ENCODE data around the gene HAL. TPM values are rescaled to one million over a fixed set of nuclear protein-coding genes. Genes with fewer than 3 reads are reported as not detected.

HAL gene
- total and polyA plus RNA-seq, 2 of the 8 experiments (the other 6 are each of a cell fraction or from before 2014, with no cell fraction given) = 0.12 to 0.17 TPM

GRCh38 chr12:95943330-95943842 is 52.8 kb downstream of the HAL start, which contains the start of gene AMDHD1 (continued):
- TF ChIP-seq, protein P1, sequence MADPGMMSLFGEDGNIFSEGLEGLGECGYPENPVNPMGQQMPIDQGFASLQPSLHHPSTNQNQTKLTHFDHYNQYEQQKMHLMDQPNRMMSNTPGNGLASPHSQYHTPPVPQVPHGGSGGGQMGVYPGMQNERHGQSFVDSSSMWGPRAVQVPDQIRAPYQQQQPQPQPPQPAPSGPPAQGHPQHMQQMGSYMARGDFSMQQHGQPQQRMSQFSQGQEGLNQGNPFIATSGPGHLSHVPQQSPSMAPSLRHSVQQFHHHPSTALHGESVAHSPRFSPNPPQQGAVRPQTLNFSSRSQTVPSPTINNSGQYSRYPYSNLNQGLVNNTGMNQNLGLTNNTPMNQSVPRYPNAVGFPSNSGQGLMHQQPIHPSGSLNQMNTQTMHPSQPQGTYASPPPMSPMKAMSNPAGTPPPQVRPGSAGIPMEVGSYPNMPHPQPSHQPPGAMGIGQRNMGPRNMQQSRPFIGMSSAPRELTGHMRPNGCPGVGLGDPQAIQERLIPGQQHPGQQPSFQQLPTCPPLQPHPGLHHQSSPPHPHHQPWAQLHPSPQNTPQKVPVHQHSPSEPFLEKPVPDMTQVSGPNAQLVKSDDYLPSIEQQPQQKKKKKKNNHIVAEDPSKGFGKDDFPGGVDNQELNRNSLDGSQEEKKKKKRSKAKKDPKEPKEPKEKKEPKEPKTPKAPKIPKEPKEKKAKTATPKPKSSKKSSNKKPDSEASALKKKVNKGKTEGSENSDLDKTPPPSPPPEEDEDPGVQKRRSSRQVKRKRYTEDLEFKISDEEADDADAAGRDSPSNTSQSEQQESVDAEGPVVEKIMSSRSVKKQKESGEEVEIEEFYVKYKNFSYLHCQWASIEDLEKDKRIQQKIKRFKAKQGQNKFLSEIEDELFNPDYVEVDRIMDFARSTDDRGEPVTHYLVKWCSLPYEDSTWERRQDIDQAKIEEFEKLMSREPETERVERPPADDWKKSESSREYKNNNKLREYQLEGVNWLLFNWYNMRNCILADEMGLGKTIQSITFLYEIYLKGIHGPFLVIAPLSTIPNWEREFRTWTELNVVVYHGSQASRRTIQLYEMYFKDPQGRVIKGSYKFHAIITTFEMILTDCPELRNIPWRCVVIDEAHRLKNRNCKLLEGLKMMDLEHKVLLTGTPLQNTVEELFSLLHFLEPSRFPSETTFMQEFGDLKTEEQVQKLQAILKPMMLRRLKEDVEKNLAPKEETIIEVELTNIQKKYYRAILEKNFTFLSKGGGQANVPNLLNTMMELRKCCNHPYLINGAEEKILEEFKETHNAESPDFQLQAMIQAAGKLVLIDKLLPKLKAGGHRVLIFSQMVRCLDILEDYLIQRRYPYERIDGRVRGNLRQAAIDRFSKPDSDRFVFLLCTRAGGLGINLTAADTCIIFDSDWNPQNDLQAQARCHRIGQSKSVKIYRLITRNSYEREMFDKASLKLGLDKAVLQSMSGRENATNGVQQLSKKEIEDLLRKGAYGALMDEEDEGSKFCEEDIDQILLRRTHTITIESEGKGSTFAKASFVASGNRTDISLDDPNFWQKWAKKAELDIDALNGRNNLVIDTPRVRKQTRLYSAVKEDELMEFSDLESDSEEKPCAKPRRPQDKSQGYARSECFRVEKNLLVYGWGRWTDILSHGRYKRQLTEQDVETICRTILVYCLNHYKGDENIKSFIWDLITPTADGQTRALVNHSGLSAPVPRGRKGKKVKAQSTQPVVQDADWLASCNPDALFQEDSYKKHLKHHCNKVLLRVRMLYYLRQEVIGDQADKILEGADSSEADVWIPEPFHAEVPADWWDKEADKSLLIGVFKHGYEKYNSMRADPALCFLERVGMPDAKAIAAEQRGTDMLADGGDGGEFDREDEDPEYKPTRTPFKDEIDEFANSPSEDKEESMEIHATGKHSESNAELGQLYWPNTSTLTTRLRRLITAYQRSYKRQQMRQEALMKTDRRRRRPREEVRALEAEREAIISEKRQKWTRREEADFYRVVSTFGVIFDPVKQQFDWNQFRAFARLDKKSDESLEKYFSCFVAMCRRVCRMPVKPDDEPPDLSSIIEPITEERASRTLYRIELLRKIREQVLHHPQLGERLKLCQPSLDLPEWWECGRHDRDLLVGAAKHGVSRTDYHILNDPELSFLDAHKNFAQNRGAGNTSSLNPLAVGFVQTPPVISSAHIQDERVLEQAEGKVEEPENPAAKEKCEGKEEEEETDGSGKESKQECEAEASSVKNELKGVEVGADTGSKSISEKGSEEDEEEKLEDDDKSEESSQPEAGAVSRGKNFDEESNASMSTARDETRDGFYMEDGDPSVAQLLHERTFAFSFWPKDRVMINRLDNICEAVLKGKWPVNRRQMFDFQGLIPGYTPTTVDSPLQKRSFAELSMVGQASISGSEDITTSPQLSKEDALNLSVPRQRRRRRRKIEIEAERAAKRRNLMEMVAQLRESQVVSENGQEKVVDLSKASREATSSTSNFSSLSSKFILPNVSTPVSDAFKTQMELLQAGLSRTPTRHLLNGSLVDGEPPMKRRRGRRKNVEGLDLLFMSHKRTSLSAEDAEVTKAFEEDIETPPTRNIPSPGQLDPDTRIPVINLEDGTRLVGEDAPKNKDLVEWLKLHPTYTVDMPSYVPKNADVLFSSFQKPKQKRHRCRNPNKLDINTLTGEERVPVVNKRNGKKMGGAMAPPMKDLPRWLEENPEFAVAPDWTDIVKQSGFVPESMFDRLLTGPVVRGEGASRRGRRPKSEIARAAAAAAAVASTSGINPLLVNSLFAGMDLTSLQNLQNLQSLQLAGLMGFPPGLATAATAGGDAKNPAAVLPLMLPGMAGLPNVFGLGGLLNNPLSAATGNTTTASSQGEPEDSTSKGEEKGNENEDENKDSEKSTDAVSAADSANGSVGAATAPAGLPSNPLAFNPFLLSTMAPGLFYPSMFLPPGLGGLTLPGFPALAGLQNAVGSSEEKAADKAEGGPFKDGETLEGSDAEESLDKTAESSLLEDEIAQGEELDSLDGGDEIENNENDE (IDR thresholded peaks at IDR 0.05; ENCODE audit: insufficient replicate concordance, low read length) = no peak
- peak in 1 of 3 experiments; percentile 33; a peak in 1 of 4 replicates for TF ChIP-seq CTCF (IDR thresholded peaks at IDR 0.05; ENCODE audit: control extremely low read depth in 1 of 3, insufficient read depth in 1 of 3, low read depth in 1 of 3, low read length in 3 of 3)
- TF ChIP-seq EGR1 (IDR thresholded peaks at IDR 0.05; ENCODE audit: borderline replicate concordance, low read depth, low read length) = no peak
- no peak for TF ChIP-seq SIRT6 (IDR thresholded peaks at IDR 0.05; ENCODE audit: low read length)
- TF ChIP-seq HDAC2 (IDR thresholded peaks at IDR 0.05; ENCODE audit: borderline replicate concordance in 1 of 2, low read depth in 2 of 2, low read length in 2 of 2) = peak in 1 of 2 experiments; percentile 48; a peak in 1 of 4 replicates
- 0 out of 2 replicates have a peak, but pooled peaks have one; percentile 16 for TF ChIP-seq CREB1 (IDR thresholded peaks at IDR 0.05)
